Panc1 (cell line): ENCODE measurements around the gene ITPKC. TPM values are rescaled to one million over a fixed set of nuclear protein-coding genes. Genes with fewer than 3 reads are reported as not detected.
A peak's percentile ranks its signal among the peaks of the same experiment; 100 is the strongest.

Experiments
- ATAC-seq: fragments of 200-7000 bp; cut with Tn5 transposase; 2 replicates; pipeline ENCODE4 v1.9.1; 2020; ENCODE audit warnings: mild to moderate bottlenecking, moderate library complexity
- BruUV-seq: library from RNA; stranded (reverse); fragments of 400-500 nt; replicated peaks from 2 replicates; lab custom pipeline; 2021; lab: Mats Ljungman, UMichigan
- CTCF ChIA-PET: fragments of 300-600 bp; sonication (Branson Sonifier 250); formaldehyde crosslinking; loops from one replicate; lab custom pipeline; 2022; ENCODE audit warnings: antibody characterized with exemption; lab: Charles Lee
- POLR2A ChIA-PET: fragments of 300-600 bp; sonication (Branson Sonifier 250); formaldehyde crosslinking; loops from one replicate; lab custom pipeline; 2022; ENCODE audit warnings: antibody characterized with exemption; lab: Charles Lee
- DNase-seq: peaks from one replicate; pipeline ENCODE4 v3.0.0-alpha.2; 2010; ENCODE audit warnings: low read depth, low spot score
- H3K27ac ChIP-seq: 2 replicates; pipeline ENCODE4 v1.5.1; 2011; ENCODE audit warnings: mild to moderate bottlenecking, low read length, inconsistent platforms
- H3K27me3 ChIP-seq: fragments of 200-500 bp; sonication (Bioruptor generic); 2 replicates; pipeline ENCODE4 v1.6.0; 2014; ENCODE audit warnings: low read length, inconsistent platforms; ENCODE audit not compliant: control insufficient read depth, insufficient read depth
- H3K36me3 ChIP-seq: fragments of 200-500 bp; sonication (Bioruptor generic); 2 replicates; pipeline ENCODE4 v1.5.1; 2014; ENCODE audit warnings: inconsistent platforms, mild to moderate bottlenecking, low read length, moderate library complexity; ENCODE audit not compliant: control insufficient read depth, insufficient read depth
- H3K4me1 ChIP-seq: 2 replicates; pipeline ENCODE4 v1.5.1; 2011; ENCODE audit warnings: inconsistent platforms, mild to moderate bottlenecking, low read length, moderate library complexity; ENCODE audit not compliant: control insufficient read depth, insufficient read depth
- H3K4me3 ChIP-seq, 2 experiments: 2 replicates each; pipeline ENCODE4 v1.5.1; 2011 to 2012; ENCODE audit warnings: low read depth in 2 of 2, low read length in 2 of 2, mild to moderate bottlenecking in 2 of 2, inconsistent platforms in 1 of 2, moderate library complexity in 1 of 2
- H3K9me3 ChIP-seq: fragments of 200-500 bp; sonication (Bioruptor generic); 2 replicates; pipeline ENCODE4 v1.5.1; 2014; ENCODE audit warnings: low read depth, mild to moderate bottlenecking, inconsistent platforms, low read length, moderate library complexity; ENCODE audit not compliant: control insufficient read depth, insufficient read depth
- POLR2AphosphoS5 ChIP-seq: IDR thresholded peaks from 2 replicates; pipeline ENCODE4 v1.6.1; 2012; ENCODE audit warnings: mild to moderate bottlenecking, low read depth, low read length, moderate library complexity
- SIN3A ChIP-seq: IDR thresholded peaks from 2 replicates; pipeline ENCODE4 v1.6.1; 2012; ENCODE audit warnings: low read depth, mild to moderate bottlenecking, low read length, moderate library complexity, borderline replicate concordance; ENCODE audit not compliant: insufficient read depth
- TCF7L2 ChIP-seq: IDR thresholded peaks from 2 replicates; pipeline ENCODE4 v1.6.1; 2011; ENCODE audit warnings: mild to moderate bottlenecking, low read depth, low read length, inconsistent platforms
- in situ Hi-C: cut with HindIII; loops from 2 replicates; pipeline ENCODE4 v1.10.0; 2016; ENCODE audit warnings: low sequenced_read_pairs, low pct_unique_long_range_greater_than_20kb
- intact Hi-C: fragments of 100-400 bp; cut with micrococcal nuclease; formaldehyde crosslinking; loops from one replicate; pipeline ENCODE4 v1.10.0; 2022; ENCODE audit not compliant: unreplicated experiment
- total RNA-seq: library from RNA; stranded (reverse); gene quantifications from one replicate; pipeline ENCODE4 v1.2.1, GENCODE V29; 2021; ENCODE audit not compliant: unreplicated experiment
- TF ChIP-seq, protein P1 (sequence below), 2 experiments: IDR thresholded peaks; 2 replicates each; pipeline ENCODE4 v1.6.1; 2011 to 2012; ENCODE audit warnings: low read depth in 2 of 2, control low read depth in 1 of 2, low read length in 1 of 2, mild to moderate bottlenecking in 1 of 2, moderate library complexity in 1 of 2; ENCODE audit not compliant: insufficient read depth in 1 of 2
- TF ChIP-seq, protein P2 (sequence below): fragments of 450-650 bp; IDR thresholded peaks from 2 replicates; pipeline ENCODE4 v1.5.1; 2017; ENCODE audit warnings: mild to moderate bottlenecking

The ITPKC gene
- total RNA-seq, 1 experiment from 2014 or later, result 7.2 TPM

GRCh38 chr19:40776364-40776763 lies 59.5 kb downstream of the ITPKC start:
- no TSS peak for BruUV-seq
- in situ Hi-C loops (no loop called here), intact Hi-C loops (no loop called here)
- H3K9me3 ChIP-seq, result no peaks in the 10 kb centered on the region
- 0 out of 2 replicates have a peak overlapping the region, but pooled peaks have one; percentile 90 for H3K27ac ChIP-seq
- H3K4me3 ChIP-seq, result no peak overlapping the region; a peak in 1 of 4 replicates
- H3K36me3 ChIP-seq, result no peaks in the 10 kb centered on the region
- DNase-seq (no peak), ATAC-seq (no peak)
- CTCF ChIA-PET, result no interaction called here
- POLR2A ChIA-PET, result no interaction called here
- TF ChIP-seq TCF7L2 (no peak), SIN3A (no peak), POLR2AphosphoS5 (no peak)
- TF ChIP-seq, protein P1, sequence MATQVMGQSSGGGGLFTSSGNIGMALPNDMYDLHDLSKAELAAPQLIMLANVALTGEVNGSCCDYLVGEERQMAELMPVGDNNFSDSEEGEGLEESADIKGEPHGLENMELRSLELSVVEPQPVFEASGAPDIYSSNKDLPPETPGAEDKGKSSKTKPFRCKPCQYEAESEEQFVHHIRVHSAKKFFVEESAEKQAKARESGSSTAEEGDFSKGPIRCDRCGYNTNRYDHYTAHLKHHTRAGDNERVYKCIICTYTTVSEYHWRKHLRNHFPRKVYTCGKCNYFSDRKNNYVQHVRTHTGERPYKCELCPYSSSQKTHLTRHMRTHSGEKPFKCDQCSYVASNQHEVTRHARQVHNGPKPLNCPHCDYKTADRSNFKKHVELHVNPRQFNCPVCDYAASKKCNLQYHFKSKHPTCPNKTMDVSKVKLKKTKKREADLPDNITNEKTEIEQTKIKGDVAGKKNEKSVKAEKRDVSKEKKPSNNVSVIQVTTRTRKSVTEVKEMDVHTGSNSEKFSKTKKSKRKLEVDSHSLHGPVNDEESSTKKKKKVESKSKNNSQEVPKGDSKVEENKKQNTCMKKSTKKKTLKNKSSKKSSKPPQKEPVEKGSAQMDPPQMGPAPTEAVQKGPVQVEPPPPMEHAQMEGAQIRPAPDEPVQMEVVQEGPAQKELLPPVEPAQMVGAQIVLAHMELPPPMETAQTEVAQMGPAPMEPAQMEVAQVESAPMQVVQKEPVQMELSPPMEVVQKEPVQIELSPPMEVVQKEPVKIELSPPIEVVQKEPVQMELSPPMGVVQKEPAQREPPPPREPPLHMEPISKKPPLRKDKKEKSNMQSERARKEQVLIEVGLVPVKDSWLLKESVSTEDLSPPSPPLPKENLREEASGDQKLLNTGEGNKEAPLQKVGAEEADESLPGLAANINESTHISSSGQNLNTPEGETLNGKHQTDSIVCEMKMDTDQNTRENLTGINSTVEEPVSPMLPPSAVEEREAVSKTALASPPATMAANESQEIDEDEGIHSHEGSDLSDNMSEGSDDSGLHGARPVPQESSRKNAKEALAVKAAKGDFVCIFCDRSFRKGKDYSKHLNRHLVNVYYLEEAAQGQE (IDR thresholded peaks at IDR 0.05; ENCODE audit: insufficient read depth in 1 of 2, low read depth in 2 of 2, low read length in 1 of 2), result no peak
- TF ChIP-seq, protein P2, sequence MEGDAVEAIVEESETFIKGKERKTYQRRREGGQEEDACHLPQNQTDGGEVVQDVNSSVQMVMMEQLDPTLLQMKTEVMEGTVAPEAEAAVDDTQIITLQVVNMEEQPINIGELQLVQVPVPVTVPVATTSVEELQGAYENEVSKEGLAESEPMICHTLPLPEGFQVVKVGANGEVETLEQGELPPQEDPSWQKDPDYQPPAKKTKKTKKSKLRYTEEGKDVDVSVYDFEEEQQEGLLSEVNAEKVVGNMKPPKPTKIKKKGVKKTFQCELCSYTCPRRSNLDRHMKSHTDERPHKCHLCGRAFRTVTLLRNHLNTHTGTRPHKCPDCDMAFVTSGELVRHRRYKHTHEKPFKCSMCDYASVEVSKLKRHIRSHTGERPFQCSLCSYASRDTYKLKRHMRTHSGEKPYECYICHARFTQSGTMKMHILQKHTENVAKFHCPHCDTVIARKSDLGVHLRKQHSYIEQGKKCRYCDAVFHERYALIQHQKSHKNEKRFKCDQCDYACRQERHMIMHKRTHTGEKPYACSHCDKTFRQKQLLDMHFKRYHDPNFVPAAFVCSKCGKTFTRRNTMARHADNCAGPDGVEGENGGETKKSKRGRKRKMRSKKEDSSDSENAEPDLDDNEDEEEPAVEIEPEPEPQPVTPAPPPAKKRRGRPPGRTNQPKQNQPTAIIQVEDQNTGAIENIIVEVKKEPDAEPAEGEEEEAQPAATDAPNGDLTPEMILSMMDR, result no peak
- peaks cover 6% of the 10 kb centered on the region; the same call in 1 of the 2 replicates for H3K4me1 ChIP-seq
- no peaks in the 10 kb centered on the region for H3K27me3 ChIP-seq

GRCh38 chr19:40776932-40777644 lies 60.2 kb downstream of the ITPKC start:
- peak overlapping the region; percentile 56 to 87 for H3K4me3 ChIP-seq
- peak overlapping the region; percentile 90 for H3K27ac ChIP-seq
- no peaks in the 10 kb centered on the region for H3K27me3 ChIP-seq
- TF ChIP-seq, protein P2, result no peak
- TF ChIP-seq POLR2AphosphoS5 (0 out of 2 replicates have a peak, but pooled peaks have one; percentile 3), SIN3A (no peak)
- TF ChIP-seq, protein P1 (IDR thresholded peaks at IDR 0.05; ENCODE audit: insufficient read depth in 1 of 2, low read depth in 2 of 2, low read length in 1 of 2), result no peak
- H3K9me3 ChIP-seq, result no peaks in the 10 kb centered on the region
- peaks cover 6% of the 10 kb centered on the region; the same call in 1 of the 2 replicates for H3K4me1 ChIP-seq
- intact Hi-C loops (no loop called here), in situ Hi-C loops (no loop called here)
- H3K36me3 ChIP-seq, result no peaks in the 10 kb centered on the region
- peak; percentile 81 for DNase-seq
- ChIA-PET POLR2A (interaction anchor here (0.6 to 0.7 kb wide), 3 partner anchors 433 to 1539 kb away, joined by 3 to 4 read pairs (median 3); partner anchors contain the start of gene HNRNPUL1), CTCF (interaction anchor here (0.9 to 1.1 kb wide), 2 partner anchors 427 to 486 kb away, joined by 3 to 5 read pairs; no protein-coding TSS in a partner anchor)
- ATAC-seq, result peak; percentile 82
- no TSS peak for BruUV-seq
